ENCODE measurements around the gene CD2BP2. TPM values are rescaled to one million over a fixed set of nuclear protein-coding genes. Genes with fewer than 3 reads are reported as not detected.

Gene CD2BP2
- total RNA-seq, 1 donor from 2014 or later, result 77.8 TPM

DNA sequence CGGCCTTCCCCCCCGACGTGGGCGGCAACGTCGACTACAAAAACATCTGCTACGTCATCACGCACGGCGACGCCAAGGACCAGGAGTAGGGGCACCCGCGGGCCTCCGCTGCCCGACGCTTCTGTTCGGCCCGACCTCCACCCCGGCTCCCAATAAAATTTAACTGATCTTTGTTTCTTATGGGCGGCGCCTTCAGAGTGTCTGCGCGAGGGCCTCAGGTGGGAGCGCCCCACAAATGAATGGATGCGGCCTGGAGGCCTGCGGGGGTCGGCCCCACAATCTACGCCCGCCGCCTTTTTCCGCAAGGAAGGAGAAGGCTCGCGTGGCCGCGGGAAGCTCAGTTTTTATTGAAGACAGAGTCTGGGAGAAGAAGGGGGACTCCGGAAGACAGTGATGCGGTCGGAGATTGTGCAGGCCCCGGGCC lies 22.7 kb upstream of the CD2BP2 start:
- Mint-ChIP-seq H3K27me3 (ENCODE audit: unreplicated experiment) (peaks cover 17% of the 10 kb centered on the region), H3K4me1 (ENCODE audit: low read depth, unreplicated experiment) (peaks cover 10% of the 10 kb centered on the region), H3K4me3 (ENCODE audit: unreplicated experiment) (peak overlapping the region; percentile 97), H3K27ac (ENCODE audit: unreplicated experiment) (peak overlapping the region; percentile 100), H3K36me3 (ENCODE audit: unreplicated experiment) (peaks cover 4% of the 10 kb centered on the region), H3K9me3 (ENCODE audit: unreplicated experiment) (peaks cover 15% of the 10 kb centered on the region)
- TF ChIP-seq, protein P1, sequence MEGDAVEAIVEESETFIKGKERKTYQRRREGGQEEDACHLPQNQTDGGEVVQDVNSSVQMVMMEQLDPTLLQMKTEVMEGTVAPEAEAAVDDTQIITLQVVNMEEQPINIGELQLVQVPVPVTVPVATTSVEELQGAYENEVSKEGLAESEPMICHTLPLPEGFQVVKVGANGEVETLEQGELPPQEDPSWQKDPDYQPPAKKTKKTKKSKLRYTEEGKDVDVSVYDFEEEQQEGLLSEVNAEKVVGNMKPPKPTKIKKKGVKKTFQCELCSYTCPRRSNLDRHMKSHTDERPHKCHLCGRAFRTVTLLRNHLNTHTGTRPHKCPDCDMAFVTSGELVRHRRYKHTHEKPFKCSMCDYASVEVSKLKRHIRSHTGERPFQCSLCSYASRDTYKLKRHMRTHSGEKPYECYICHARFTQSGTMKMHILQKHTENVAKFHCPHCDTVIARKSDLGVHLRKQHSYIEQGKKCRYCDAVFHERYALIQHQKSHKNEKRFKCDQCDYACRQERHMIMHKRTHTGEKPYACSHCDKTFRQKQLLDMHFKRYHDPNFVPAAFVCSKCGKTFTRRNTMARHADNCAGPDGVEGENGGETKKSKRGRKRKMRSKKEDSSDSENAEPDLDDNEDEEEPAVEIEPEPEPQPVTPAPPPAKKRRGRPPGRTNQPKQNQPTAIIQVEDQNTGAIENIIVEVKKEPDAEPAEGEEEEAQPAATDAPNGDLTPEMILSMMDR (IDR thresholded peaks at IDR 0.05; ENCODE audit: partially characterized antibody, unreplicated experiment), result no peak
- peak; percentile 86 for DNase-seq

DNA sequence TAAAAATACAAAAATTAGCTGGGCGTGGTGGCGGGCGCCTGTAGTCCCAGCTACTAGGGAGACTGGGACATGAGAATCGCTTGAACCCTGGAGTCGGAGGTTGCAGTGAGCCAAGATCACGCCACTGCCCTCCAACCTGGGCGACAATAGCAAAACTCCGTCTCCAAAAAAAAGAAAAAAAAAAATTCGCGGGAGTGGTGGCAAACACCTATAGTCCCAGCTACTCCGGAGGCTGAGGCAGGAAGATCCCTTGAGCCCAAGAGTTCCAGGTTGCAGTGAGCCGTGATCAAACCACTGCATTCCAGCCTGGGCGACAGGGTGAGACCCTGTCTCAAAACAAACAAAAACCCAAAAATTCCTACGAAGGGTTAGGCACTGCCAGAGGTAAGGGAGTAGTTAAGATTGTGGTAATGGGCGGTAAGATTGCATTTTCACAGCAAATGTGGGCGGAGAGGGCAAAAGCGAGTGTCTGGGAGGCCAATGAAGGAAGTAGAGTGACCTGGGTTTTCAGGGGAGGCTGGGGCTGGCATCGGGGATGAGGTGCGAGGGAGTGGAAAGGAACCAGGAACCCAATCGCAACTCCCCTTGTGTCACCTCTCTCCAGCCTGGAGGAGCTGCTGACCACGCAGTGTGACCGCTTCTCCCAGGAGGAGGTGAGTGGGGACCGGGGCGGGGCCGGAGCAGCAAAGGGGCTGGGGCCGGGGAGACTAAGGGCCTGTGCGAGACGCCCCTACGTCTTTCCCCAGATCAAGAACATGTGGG lies 22.1 kb upstream of the CD2BP2 start:
- Mint-ChIP-seq H3K27me3 (ENCODE audit: unreplicated experiment) (peaks cover 18% of the 10 kb centered on the region), H3K4me1 (ENCODE audit: low read depth, unreplicated experiment) (peaks cover 15% of the 10 kb centered on the region), H3K27ac (ENCODE audit: unreplicated experiment) (peak overlapping the region; percentile 100), H3K4me3 (ENCODE audit: unreplicated experiment) (peak overlapping the region; percentile 97), H3K9me3 (ENCODE audit: unreplicated experiment) (peaks cover 16% of the 10 kb centered on the region), H3K36me3 (ENCODE audit: unreplicated experiment) (peaks cover 4% of the 10 kb centered on the region)
- DNase-seq, result no peak
- TF ChIP-seq, protein P1 (IDR thresholded peaks at IDR 0.05; ENCODE audit: partially characterized antibody, unreplicated experiment), result no peak

DNA sequence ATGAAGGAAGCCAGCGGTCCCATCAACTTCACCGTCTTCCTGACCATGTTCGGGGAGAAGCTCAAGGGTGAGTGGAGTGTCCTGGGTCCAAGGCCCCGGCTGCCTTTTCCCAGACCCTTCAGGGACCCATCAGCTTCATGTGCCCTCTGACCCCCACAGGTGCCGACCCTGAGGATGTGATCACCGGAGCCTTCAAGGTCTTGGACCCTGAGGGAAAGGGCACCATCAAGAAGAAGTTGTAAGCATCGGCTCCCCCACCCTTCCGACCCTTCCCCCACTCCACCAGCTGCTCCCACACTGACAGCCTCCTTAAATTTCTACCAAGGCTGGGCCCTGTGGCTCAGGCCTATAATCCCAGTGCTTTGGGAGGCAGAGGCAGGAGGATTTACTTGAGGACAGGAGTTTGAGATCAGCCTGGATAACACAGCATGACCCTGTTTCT lies 21.4 kb upstream of the CD2BP2 start:
- peaks cover 4% of the 10 kb centered on the region for H3K36me3 Mint-ChIP-seq (ENCODE audit: unreplicated experiment)

DNA sequence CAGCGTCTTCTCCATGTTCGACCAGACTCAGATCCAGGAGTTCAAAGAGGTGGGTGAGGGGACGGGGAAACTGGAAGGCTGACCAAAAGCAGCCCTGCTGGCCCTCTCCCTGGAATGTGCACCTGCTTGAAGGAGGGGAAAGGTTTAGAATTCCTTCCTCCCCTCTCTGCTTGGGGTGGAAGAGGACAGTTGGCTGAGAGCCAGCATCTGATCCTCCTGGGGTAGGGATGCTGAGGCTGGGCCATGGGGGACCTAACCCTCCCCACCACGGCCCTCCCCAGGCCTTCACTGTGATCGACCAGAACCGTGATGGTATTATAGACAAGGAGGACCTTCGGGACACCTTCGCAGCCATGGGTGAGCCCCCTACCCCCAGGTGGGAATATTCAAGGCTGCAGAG lies 20.8 kb upstream of the CD2BP2 start:
- Mint-ChIP-seq H3K4me1 (ENCODE audit: low read depth, unreplicated experiment) (peaks cover 26% of the 10 kb centered on the region), H3K27ac (ENCODE audit: unreplicated experiment) (no peak overlapping the region), H3K4me3 (ENCODE audit: unreplicated experiment) (no peak overlapping the region)

More for the DNA sequence above, 21.4 kb upstream of the CD2BP2 start:
- Mint-ChIP-seq H3K27ac (ENCODE audit: unreplicated experiment) (peak overlapping the region; percentile 100), H3K9me3 (ENCODE audit: unreplicated experiment) (peaks cover 20% of the 10 kb centered on the region), H3K4me1 (ENCODE audit: low read depth, unreplicated experiment) (peaks cover 22% of the 10 kb centered on the region), H3K27me3 (ENCODE audit: unreplicated experiment) (peaks cover 23% of the 10 kb centered on the region), H3K4me3 (ENCODE audit: unreplicated experiment) (no peak overlapping the region)
- TF ChIP-seq, protein P1 (IDR thresholded peaks at IDR 0.05; ENCODE audit: partially characterized antibody, unreplicated experiment), result no peak
- no peak for DNase-seq

More for the DNA sequence above, 20.8 kb upstream of the CD2BP2 start:
- peaks cover 28% of the 10 kb centered on the region for H3K27me3 Mint-ChIP-seq (ENCODE audit: unreplicated experiment)
- H3K36me3 Mint-ChIP-seq (ENCODE audit: unreplicated experiment), result peaks cover 4% of the 10 kb centered on the region
- TF ChIP-seq, protein P1 (IDR thresholded peaks at IDR 0.05; ENCODE audit: partially characterized antibody, unreplicated experiment), result no peak
- H3K9me3 Mint-ChIP-seq (ENCODE audit: unreplicated experiment), result peaks cover 24% of the 10 kb centered on the region
- DNase-seq, result no peak
